K562 (cell line): Measurements from ENCODE around the gene PSMB8. TPM values are rescaled to one million over a fixed set of nuclear protein-coding genes. Genes with fewer than 3 reads are reported as not detected.

ENCODE experiments used
- ARID3A ChIP-seq: IDR thresholded peaks from 2 replicates; pipeline ENCODE4 v1.6.1; 2012; ENCODE audit warnings: low read depth, low read length, improper control_type of control experiment, borderline replicate concordance
- CBFA2T3 ChIP-seq: fragments of 450-650 bp; IDR thresholded peaks from 2 replicates; pipeline ENCODE4 v1.6.1; 2017
- ERF ChIP-seq: fragments of 450-650 bp; formaldehyde crosslinking; IDR thresholded peaks from 2 replicates; pipeline ENCODE4 v1.4.0; 2020; ENCODE audit warnings: mild to moderate bottlenecking, mixed read lengths
- GATA2 ChIP-seq: sonication (generic); formaldehyde crosslinking; IDR thresholded peaks from 2 replicates; pipeline ENCODE4 v1.4.0; 2020; ENCODE audit warnings: mild to moderate bottlenecking, missing genetic modification reagents
- HCFC1 ChIP-seq: IDR thresholded peaks from 2 replicates; pipeline ENCODE4 v1.6.1; 2012; ENCODE audit warnings: low read depth, low read length, improper control_type of control experiment
- HMG20B ChIP-seq: fragments of 250-450 bp; sonication (Bioruptor Pico); IDR thresholded peaks from 2 replicates; pipeline ENCODE4 v1.5.0; 2021; ENCODE audit warnings: mild to moderate bottlenecking
- KLF13 ChIP-seq: fragments of 450-650 bp; IDR thresholded peaks from 2 replicates; pipeline ENCODE4 v1.6.1; 2016; ENCODE audit warnings: missing genetic modification characterization, low read depth, mild to moderate bottlenecking, missing compliant biosample characterization, moderate library complexity, borderline replicate concordance
- KLF16 ChIP-seq: IDR thresholded peaks from 2 replicates; pipeline ENCODE4 v1.6.1; 2016; ENCODE audit warnings: antibody characterized with exemption
- MCM2 ChIP-seq: fragments of 450-650 bp; IDR thresholded peaks from 2 replicates; pipeline ENCODE4 v1.6.1; 2017; ENCODE audit warnings: low read depth, mild to moderate bottlenecking
- NFYB ChIP-seq: IDR thresholded peaks from 2 replicates; pipeline ENCODE4 v1.6.1; 2011; ENCODE audit warnings: mild to moderate bottlenecking, moderate library complexity; ENCODE audit not compliant: insufficient read length; ENCODE audit errors: extremely low read depth
- SAFB ChIP-seq: fragments of 200-400 bp; formaldehyde crosslinking; IDR thresholded peaks from 2 replicates; pipeline ENCODE4 v1.6.1; 2017; ENCODE audit warnings: low read depth, low read length, borderline replicate concordance
- SMAD1 ChIP-seq: fragments of 150-350 bp; IDR thresholded peaks from 2 replicates; pipeline ENCODE4 v1.6.1; 2014; ENCODE audit warnings: low read length, low read depth; ENCODE audit not compliant: partially characterized antibody
- ZNF583 ChIP-seq: fragments of 250-450 bp; sonication (Bioruptor Pico); IDR thresholded peaks from 2 replicates; pipeline ENCODE4 v1.4.0; 2020
- polyA plus RNA-seq, 8 experiments: library from polyadenylated mRNA; depleted of rRNA in 4 of 8; stranded (reverse) in 5 of 8; unstranded in 3 of 8; fragments of >200 nt; fragmentation: Nextera tagmentation in 2 of 8; fragmentation: Illumina TruSeq in 1 of 8; extraction: Ambion mirVana in 2 of 8; extraction: Trizol in 1 of 8; gene quantifications; 2 replicates each; pipeline versions ENCODE4 v1.2.1 to v1.2.3, GENCODE V29; 2011 to 2014; ENCODE audit warnings: inconsistent platforms in 1 of 8, missing spikeins in 1 of 8
- total RNA-seq, 7 experiments: library from RNA; depleted of rRNA in 6 of 7; stranded (reverse); fragments of >200 nt in 6 of 7; fragmentation: Illumina TruSeq in 2 of 7; extraction: Trizol in 2 of 7; gene quantifications; 2 replicates each; pipeline versions ENCODE4 v1.2.1 to v1.2.3, GENCODE V29; 2011 to 2021; ENCODE audit warnings: low replicate concordance in 1 of 7
- TF ChIP-seq, protein P1 (sequence below): fragments of 450-650 bp; IDR thresholded peaks from 2 replicates; pipeline ENCODE4 v1.6.1; 2017; ENCODE audit warnings: antibody characterized with exemption, mild to moderate bottlenecking
- TF ChIP-seq, protein P2 (sequence below): fragments of 250-450 bp; sonication (Bioruptor Pico); IDR thresholded peaks from 2 replicates; pipeline ENCODE4 v1.4.0; 2020; ENCODE audit warnings: mild to moderate bottlenecking, moderate library complexity

The PSMB8 gene
- total and polyA plus RNA-seq, 9 of the 15 experiments (the other 6 are each of a cell fraction or from before 2014, with no cell fraction given), result 0.71 to 4.0 (median 2.4) TPM

DNA sequence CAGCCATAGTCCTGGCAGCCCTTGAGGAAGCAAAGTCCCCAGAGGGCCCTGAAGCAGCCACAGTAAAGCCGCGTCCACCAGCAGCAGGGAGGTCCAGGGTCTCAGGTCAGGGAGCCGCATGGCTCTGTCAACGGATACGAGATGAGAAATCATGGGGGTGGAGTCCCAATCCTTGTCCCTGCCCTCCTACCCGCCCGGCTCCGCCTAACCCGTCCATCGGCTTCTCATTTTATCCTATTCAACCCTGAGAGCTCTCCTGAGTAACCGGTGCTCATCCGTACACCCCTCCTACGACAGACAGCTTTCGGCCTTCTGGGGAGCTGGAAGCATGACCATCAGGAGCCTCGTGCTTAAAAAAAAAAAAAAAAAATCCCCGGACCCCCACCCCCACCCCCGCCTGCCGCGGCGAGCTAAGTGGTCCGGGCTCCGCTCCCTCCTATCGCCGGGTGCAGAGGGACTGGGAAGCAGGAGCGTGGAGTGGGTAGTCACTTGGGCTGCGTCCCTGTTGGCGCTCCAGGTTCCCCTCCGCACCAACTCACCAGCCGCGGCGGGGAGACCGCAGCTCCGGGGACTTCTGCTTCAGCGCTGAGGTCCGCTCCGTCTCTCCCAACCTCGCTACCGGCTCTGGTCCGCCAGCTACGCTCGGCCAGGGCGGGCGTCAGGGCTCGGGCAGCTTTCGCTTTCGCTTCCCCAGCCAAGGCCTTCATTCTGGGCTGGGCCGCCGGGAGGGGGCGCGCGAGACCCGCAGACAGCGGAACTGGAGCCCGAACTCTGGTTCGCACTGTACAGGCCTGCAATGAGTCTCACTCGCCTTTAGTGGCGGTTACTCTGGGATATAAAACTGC is 5.5 kb downstream of the PSMB8 start, which contains the start of gene TAP2 (continued):
- TF ChIP-seq, protein P1, sequence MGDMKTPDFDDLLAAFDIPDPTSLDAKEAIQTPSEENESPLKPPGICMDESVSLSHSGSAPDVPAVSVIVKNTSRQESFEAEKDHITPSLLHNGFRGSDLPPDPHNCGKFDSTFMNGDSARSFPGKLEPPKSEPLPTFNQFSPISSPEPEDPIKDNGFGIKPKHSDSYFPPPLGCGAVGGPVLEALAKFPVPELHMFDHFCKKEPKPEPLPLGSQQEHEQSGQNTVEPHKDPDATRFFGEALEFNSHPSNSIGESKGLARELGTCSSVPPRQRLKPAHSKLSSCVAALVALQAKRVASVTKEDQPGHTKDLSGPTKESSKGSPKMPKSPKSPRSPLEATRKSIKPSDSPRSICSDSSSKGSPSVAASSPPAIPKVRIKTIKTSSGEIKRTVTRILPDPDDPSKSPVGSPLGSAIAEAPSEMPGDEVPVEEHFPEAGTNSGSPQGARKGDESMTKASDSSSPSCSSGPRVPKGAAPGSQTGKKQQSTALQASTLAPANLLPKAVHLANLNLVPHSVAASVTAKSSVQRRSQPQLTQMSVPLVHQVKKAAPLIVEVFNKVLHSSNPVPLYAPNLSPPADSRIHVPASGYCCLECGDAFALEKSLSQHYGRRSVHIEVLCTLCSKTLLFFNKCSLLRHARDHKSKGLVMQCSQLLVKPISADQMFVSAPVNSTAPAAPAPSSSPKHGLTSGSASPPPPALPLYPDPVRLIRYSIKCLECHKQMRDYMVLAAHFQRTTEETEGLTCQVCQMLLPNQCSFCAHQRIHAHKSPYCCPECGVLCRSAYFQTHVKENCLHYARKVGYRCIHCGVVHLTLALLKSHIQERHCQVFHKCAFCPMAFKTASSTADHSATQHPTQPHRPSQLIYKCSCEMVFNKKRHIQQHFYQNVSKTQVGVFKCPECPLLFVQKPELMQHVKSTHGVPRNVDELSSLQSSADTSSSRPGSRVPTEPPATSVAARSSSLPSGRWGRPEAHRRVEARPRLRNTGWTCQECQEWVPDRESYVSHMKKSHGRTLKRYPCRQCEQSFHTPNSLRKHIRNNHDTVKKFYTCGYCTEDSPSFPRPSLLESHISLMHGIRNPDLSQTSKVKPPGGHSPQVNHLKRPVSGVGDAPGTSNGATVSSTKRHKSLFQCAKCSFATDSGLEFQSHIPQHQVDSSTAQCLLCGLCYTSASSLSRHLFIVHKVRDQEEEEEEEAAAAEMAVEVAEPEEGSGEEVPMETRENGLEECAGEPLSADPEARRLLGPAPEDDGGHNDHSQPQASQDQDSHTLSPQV, result no peak
- TF ChIP-seq ERF (CRISPR knock-in tag) (no peak), HCFC1 (peak; percentile 65), KLF16 (peak; percentile 64; the same call in 1 of the 2 replicates), SMAD1 (no peak), SAFB (no peak), GATA2 (CRISPR knock-in tag) (no peak), ARID3A (no peak), MCM2 (no peak), KLF13 (peak; percentile 51; the same call in 1 of the 2 replicates), HMG20B (CRISPR knock-in tag) (no peak), CBFA2T3 (0 out of 2 replicates have a peak, but pooled peaks have one; percentile 3), ZNF583 (CRISPR knock-in tag) (no peak), NFYB (no peak)
- TF ChIP-seq, protein P2, sequence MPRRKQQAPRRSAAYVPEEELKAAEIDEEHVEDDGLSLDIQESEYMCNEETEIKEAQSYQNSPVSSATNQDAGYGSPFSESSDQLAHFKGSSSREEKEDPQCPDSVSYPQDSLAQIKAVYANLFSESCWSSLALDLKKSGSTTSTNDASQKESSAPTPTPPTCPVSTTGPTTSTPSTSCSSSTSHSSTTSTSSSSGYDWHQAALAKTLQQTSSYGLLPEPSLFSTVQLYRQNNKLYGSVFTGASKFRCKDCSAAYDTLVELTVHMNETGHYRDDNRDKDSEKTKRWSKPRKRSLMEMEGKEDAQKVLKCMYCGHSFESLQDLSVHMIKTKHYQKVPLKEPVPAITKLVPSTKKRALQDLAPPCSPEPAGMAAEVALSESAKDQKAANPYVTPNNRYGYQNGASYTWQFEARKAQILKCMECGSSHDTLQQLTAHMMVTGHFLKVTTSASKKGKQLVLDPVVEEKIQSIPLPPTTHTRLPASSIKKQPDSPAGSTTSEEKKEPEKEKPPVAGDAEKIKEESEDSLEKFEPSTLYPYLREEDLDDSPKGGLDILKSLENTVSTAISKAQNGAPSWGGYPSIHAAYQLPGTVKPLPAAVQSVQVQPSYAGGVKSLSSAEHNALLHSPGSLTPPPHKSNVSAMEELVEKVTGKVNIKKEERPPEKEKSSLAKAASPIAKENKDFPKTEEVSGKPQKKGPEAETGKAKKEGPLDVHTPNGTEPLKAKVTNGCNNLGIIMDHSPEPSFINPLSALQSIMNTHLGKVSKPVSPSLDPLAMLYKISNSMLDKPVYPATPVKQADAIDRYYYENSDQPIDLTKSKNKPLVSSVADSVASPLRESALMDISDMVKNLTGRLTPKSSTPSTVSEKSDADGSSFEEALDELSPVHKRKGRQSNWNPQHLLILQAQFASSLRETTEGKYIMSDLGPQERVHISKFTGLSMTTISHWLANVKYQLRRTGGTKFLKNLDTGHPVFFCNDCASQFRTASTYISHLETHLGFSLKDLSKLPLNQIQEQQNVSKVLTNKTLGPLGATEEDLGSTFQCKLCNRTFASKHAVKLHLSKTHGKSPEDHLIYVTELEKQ (CRISPR knock-in tag), result no peak
